Hepatocyte (in vitro differentiated cells): ENCODE results near the gene METTL24.

Source experiments
- CTCF ChIP-seq: fragments of 200-600 bp; sonication (generic); IDR thresholded peaks from 2 replicates; pipeline ENCODE4 v1.5.1; 2016; ENCODE audit warnings: antibody characterized with exemption, mild to moderate bottlenecking; ENCODE audit not compliant: poor library complexity
- EZH2 ChIP-seq: fragments of 200-600 bp; sonication (generic); IDR thresholded peaks from 2 replicates; pipeline ENCODE4 v1.6.1; 2016; ENCODE audit warnings: antibody characterized with exemption, mild to moderate bottlenecking, borderline replicate concordance

DNA sequence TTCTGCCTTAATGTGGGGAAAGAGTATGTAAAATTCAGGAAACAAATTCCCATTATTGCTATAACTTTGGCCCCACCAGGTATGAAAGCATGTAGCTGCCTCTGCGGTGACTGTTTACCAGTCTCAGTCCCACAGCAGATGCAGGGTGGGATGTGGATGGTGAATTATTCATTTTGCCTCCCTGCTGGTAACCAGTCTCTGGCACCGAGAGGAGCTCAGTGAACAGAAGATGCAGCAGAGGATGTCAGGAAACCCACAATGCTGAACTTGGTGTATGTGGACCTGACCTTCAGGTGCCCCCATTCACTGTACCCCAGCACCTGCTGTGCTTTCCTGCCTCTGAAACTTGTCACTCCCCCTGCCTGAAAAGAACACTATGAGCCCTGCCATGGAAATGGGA lies 8.8 kb upstream of the METTL24 start:
- no peak for TF ChIP-seq CTCF
- TF ChIP-seq EZH2 = no peak
